DOHH2 (cell line): ENCODE data around the gene ROBO2.

Source experiments
- EZH2phosphoT487 ChIP-seq: fragments of 200-600 bp; sonication (generic); IDR thresholded peaks from 2 replicates; pipeline ENCODE4 v1.6.1; 2017; ENCODE audit warnings: borderline replicate concordance, mild to moderate bottlenecking, antibody characterized with exemption, low read length, moderate library complexity, mixed read lengths
- TF ChIP-seq, protein P1 (sequence below): fragments of 200-600 bp; sonication (generic); IDR thresholded peaks from one replicate; pipeline ENCODE4 v1.5.1; 2014; ENCODE audit warnings: antibody characterized with exemption, mild to moderate bottlenecking, low read depth, low read length; ENCODE audit not compliant: poor library complexity, severe bottlenecking

- TF ChIP-seq, protein P1, sequence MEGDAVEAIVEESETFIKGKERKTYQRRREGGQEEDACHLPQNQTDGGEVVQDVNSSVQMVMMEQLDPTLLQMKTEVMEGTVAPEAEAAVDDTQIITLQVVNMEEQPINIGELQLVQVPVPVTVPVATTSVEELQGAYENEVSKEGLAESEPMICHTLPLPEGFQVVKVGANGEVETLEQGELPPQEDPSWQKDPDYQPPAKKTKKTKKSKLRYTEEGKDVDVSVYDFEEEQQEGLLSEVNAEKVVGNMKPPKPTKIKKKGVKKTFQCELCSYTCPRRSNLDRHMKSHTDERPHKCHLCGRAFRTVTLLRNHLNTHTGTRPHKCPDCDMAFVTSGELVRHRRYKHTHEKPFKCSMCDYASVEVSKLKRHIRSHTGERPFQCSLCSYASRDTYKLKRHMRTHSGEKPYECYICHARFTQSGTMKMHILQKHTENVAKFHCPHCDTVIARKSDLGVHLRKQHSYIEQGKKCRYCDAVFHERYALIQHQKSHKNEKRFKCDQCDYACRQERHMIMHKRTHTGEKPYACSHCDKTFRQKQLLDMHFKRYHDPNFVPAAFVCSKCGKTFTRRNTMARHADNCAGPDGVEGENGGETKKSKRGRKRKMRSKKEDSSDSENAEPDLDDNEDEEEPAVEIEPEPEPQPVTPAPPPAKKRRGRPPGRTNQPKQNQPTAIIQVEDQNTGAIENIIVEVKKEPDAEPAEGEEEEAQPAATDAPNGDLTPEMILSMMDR = no peak
- no peak for TF ChIP-seq EZH2phosphoT487
Observed at GRCh38 chr3:77324105-77324504, 284.2 kb downstream of the ROBO2 start.
